PC-9 (cell line): ENCODE data around the gene STPG3.
A peak's percentile ranks its signal among the peaks of the same experiment; 100 is the strongest.

Source experiments
- EZH2 ChIP-seq: fragments of 200-600 bp; sonication (generic); IDR thresholded peaks from 2 replicates; pipeline ENCODE4 v1.8.0; 2017; ENCODE audit warnings: antibody characterized with exemption, low read depth
- TF ChIP-seq, protein P1 (sequence below): fragments of 200-600 bp; sonication (generic); conservative IDR thresholded peaks from 2 replicates; pipeline ENCODE4 v1.6.1; 2017; ENCODE audit warnings: mixed run types, antibody characterized with exemption, mild to moderate bottlenecking, moderate library complexity

- TF ChIP-seq, protein P1, sequence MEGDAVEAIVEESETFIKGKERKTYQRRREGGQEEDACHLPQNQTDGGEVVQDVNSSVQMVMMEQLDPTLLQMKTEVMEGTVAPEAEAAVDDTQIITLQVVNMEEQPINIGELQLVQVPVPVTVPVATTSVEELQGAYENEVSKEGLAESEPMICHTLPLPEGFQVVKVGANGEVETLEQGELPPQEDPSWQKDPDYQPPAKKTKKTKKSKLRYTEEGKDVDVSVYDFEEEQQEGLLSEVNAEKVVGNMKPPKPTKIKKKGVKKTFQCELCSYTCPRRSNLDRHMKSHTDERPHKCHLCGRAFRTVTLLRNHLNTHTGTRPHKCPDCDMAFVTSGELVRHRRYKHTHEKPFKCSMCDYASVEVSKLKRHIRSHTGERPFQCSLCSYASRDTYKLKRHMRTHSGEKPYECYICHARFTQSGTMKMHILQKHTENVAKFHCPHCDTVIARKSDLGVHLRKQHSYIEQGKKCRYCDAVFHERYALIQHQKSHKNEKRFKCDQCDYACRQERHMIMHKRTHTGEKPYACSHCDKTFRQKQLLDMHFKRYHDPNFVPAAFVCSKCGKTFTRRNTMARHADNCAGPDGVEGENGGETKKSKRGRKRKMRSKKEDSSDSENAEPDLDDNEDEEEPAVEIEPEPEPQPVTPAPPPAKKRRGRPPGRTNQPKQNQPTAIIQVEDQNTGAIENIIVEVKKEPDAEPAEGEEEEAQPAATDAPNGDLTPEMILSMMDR, result peak; percentile 97
- no peak for TF ChIP-seq EZH2
These were observed 14.7 kb upstream of the STPG3 start for GRCh38 chr9:137236238-137236935.
